ENCODE data around the gene KCNH4.

DNA sequence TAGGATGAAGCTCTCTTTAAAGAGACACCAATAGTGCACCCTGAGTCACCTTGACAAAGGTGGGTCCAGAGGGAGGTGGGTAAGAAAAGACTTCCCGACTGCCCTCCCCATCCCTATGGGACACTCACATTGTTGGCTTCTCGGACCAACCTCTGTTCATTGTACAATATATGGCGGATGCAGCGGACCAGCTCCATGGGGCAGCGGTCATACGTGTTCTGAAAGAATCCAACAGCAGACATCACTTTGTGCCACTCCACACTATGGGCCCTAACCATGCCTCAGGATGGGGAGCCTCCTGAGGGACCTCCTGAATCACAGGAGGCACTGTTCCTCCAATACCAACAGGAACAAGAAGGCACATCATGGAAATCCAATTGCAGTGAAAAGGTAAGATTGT lies 43.7 kb upstream of the KCNH4 start:
- TF ChIP-seq, protein P1, sequence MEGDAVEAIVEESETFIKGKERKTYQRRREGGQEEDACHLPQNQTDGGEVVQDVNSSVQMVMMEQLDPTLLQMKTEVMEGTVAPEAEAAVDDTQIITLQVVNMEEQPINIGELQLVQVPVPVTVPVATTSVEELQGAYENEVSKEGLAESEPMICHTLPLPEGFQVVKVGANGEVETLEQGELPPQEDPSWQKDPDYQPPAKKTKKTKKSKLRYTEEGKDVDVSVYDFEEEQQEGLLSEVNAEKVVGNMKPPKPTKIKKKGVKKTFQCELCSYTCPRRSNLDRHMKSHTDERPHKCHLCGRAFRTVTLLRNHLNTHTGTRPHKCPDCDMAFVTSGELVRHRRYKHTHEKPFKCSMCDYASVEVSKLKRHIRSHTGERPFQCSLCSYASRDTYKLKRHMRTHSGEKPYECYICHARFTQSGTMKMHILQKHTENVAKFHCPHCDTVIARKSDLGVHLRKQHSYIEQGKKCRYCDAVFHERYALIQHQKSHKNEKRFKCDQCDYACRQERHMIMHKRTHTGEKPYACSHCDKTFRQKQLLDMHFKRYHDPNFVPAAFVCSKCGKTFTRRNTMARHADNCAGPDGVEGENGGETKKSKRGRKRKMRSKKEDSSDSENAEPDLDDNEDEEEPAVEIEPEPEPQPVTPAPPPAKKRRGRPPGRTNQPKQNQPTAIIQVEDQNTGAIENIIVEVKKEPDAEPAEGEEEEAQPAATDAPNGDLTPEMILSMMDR (IDR thresholded peaks at IDR 0.05; ENCODE audit: poor library complexity) = no peak
- TF ChIP-seq EZH2 (IDR thresholded peaks at IDR 0.05; ENCODE audit: borderline replicate concordance) = no peak
